K562 (cell line): Measurements from ENCODE around the gene BORCS8. TPM values are rescaled to one million over a fixed set of nuclear protein-coding genes. Genes with fewer than 3 reads are reported as not detected.
A peak's percentile ranks its signal among the peaks of the same experiment; 100 is the strongest.

Experiments used
- ATAC-seq: fragments of 200-7000 bp; cut with Tn5 transposase; 3 replicates; pipeline ENCODE4 v1.9.1; 2020; ENCODE audit warnings: moderate library complexity
- BruUV-seq: library from RNA; stranded (reverse); fragments of 400-500 nt; replicated peaks from 2 replicates; lab custom pipeline; 2021; lab: Mats Ljungman, UMichigan
- CTCF ChIA-PET: fragments of 300-600 bp; formaldehyde crosslinking; extraction: SDS; loops from one replicate; lab custom pipeline; 2021; ENCODE audit warnings: low intra/inter-chr PET ratio; lab: Yijun Ruan, JAX
- POLR2A ChIA-PET: fragments of 300-600, 350-650 bp; sonication (Branson Sonifier 250); formaldehyde crosslinking; extraction: SDS; loops from one replicate; lab custom pipeline; 2021; ENCODE audit warnings: antibody characterized with exemption, inconsistent platforms; lab: Yijun Ruan, JAX
- DNase-seq, 4 experiments: peaks; one replicate each; pipeline versions ENCODE4 v3.0.0 to v3.0.0-alpha.2; 2011 to 2018; ENCODE audit warnings: low spot score in 3 of 4, mixed read lengths in 3 of 4; ENCODE audit errors: extremely low read depth in 1 of 4
- FAIRE-seq: peaks from 2 replicates; lab custom pipeline; 2011; peaks lifted over from hg19 to GRCh38; lab: Jason Lieb, UNC
- H2AFZ ChIP-seq: 2 replicates; pipeline ENCODE4 v1.6.0; 2011; ENCODE audit warnings: low read depth, low read length, control low read depth, inconsistent platforms
- H3K27ac ChIP-seq: fragments of 200-600 bp; 3 replicates; pipeline ENCODE4 v1.8.0; 2011; ENCODE audit warnings: low read depth, mild to moderate bottlenecking, control low read depth, inconsistent platforms, low read length, moderate library complexity, mixed read lengths; ENCODE audit errors: extremely low read depth
- H3K27me3 ChIP-seq, 2 experiments: fragments of 300-600 bp in 1 of 2; 2 replicates in 1 of 2; 3 replicates in 1 of 2; pipeline versions ENCODE4 v1.6.0 to v1.8.0; 2011; ENCODE audit warnings: inconsistent platforms in 2 of 2, low read length in 2 of 2, mild to moderate bottlenecking in 1 of 2, mixed read lengths in 1 of 2, moderate library complexity in 1 of 2; ENCODE audit not compliant: control insufficient read depth in 2 of 2, insufficient read depth in 2 of 2
- H3K36me3 ChIP-seq: fragments of 300-600 bp; 3 replicates; pipeline ENCODE4 v1.8.0; 2011; ENCODE audit warnings: mild to moderate bottlenecking, low read length, inconsistent platforms; ENCODE audit not compliant: control insufficient read depth, insufficient read depth
- H3K4me1 ChIP-seq, 2 experiments: fragments of 200-600 bp in 1 of 2; replicated peaks in 1 of 2; 2 replicates in 1 of 2; 3 replicates in 1 of 2; pipeline versions ENCODE4 v1.5.1 to v1.8.0; 2011; ENCODE audit warnings: inconsistent platforms in 2 of 2, low read length in 2 of 2, mild to moderate bottlenecking in 1 of 2, mixed read lengths in 1 of 2, moderate library complexity in 1 of 2; ENCODE audit not compliant: control insufficient read depth in 2 of 2, insufficient read depth in 2 of 2
- H3K4me2 ChIP-seq: 2 replicates; pipeline ENCODE4 v1.6.1; 2011; ENCODE audit warnings: low read length, control low read depth, inconsistent platforms, mixed read lengths; ENCODE audit not compliant: insufficient read depth
- H3K4me3 ChIP-seq: fragments of 200-600 bp; sonication (generic), shearing (Covaris generic); 2 replicates; pipeline ENCODE4 v1.5.1; 2016; ENCODE audit warnings: control low read depth, inconsistent platforms
- H3K79me2 ChIP-seq: fragments of 200-600 bp; 3 replicates; pipeline ENCODE4 v1.8.0; 2011; ENCODE audit warnings: low read length, inconsistent platforms; ENCODE audit not compliant: control insufficient read depth, insufficient read depth
- H3K9ac ChIP-seq, 2 experiments: 2 replicates each; pipeline versions ENCODE4 v1.6.0 to v1.6.1; 2011; ENCODE audit warnings: low read depth in 2 of 2, low read length in 2 of 2, control low read depth in 1 of 2, inconsistent platforms in 1 of 2, mild to moderate bottlenecking in 1 of 2, mixed read lengths in 1 of 2; ENCODE audit not compliant: insufficient read depth in 1 of 2
- H3K9me1 ChIP-seq: one replicate; pipeline ENCODE4 v1.6.0; 2011; ENCODE audit warnings: inconsistent platforms, mild to moderate bottlenecking, low read length, moderate library complexity; ENCODE audit not compliant: control insufficient read depth, insufficient read depth
- H3K9me3 ChIP-seq: replicated peaks from 2 replicates; pipeline ENCODE4 v1.5.1; 2011; ENCODE audit warnings: low read depth, low read length, inconsistent platforms; ENCODE audit not compliant: control insufficient read depth, insufficient read depth
- H4K20me1 ChIP-seq: replicated peaks from 2 replicates; pipeline ENCODE4 v1.6.1; 2011; ENCODE audit warnings: low read length, inconsistent platforms, mixed read lengths; ENCODE audit not compliant: control insufficient read depth, insufficient read depth
- CBX3 ChIP-seq, 2 experiments: IDR thresholded peaks; 1 replicate in 1 of 2; 2 replicates in 1 of 2; pipeline ENCODE4 v1.6.1; 2012; ENCODE audit warnings: inconsistent platforms in 2 of 2, low read length in 2 of 2, borderline replicate concordance in 1 of 2, control low read depth in 1 of 2
- FOXA3 ChIP-seq, 2 experiments: fragments of 450-650 bp in 1 of 2; sonication (generic) in 1 of 2; formaldehyde crosslinking; IDR thresholded peaks in 1 of 2; conservative IDR thresholded peaks in 1 of 2; 2 replicates each; pipeline versions ENCODE4 v1.4.0 to v1.8.0; 2020 to 2022; ENCODE audit warnings: mild to moderate bottlenecking in 2 of 2, missing genetic modification reagents in 1 of 2
- MAFK ChIP-seq: IDR thresholded peaks from 2 replicates; pipeline ENCODE4 v1.6.1; 2011; ENCODE audit warnings: low read length, improper control_type of control experiment
- OTX1 ChIP-seq: fragments of 450-650 bp; formaldehyde crosslinking; IDR thresholded peaks from 2 replicates; pipeline ENCODE4 v1.4.0; 2022; ENCODE audit warnings: mild to moderate bottlenecking
- RBM25 ChIP-seq: fragments of 200-400 bp; formaldehyde crosslinking; IDR thresholded peaks from 2 replicates; pipeline ENCODE4 v1.6.1; 2018; ENCODE audit warnings: low read length, low read depth, moderate library complexity; ENCODE audit not compliant: severe bottlenecking
- ZNF124 ChIP-seq: sonication (generic); formaldehyde crosslinking; IDR thresholded peaks from 2 replicates; pipeline ENCODE4 v1.8.1; 2022; ENCODE audit warnings: missing genetic modification reagents
- ZNF354B ChIP-seq: fragments of 250-450 bp; sonication (Bioruptor Pico); IDR thresholded peaks from 2 replicates; pipeline ENCODE4 v1.4.0; 2020
- ZNF507 ChIP-seq: conservative IDR thresholded peaks from 2 replicates; pipeline ENCODE4 v1.6.1; 2017; ENCODE audit warnings: missing genetic modification characterization, missing compliant biosample characterization
- ZNF589 ChIP-seq: fragments of 200-800 bp; sonication (Bioruptor generic); IDR thresholded peaks from 2 replicates; pipeline ENCODE4 v1.6.1; 2016; ENCODE audit warnings: low read depth, missing genetic modification characterization, missing compliant biosample characterization
- WGBS: fragments of 100-300 bp; shearing (Covaris generic); methylation state at CpG from one replicate; pipeline ENCODE4 v1.1.6; 2016; ENCODE audit warnings: low coverage, mixed read lengths; ENCODE audit not compliant: insufficient coverage; ENCODE audit errors: missing lambda C conversion rate; 5-methylcytosine and 5-hydroxymethylcytosine counted together
- in situ Hi-C: fragments of 300-500 bp; cut with MboI; formaldehyde crosslinking; loops from 4 replicates; pipeline ENCODE4 v1.15.0; 2018; ENCODE audit warnings: inconsistent platforms, mixed read lengths
- intact Hi-C: fragments of 100-400 bp; cut with micrococcal nuclease; formaldehyde crosslinking; loops from 2 replicates; pipeline ENCODE4 v1.14.2; 2022
- polyA plus RNA-seq, 8 experiments: library from polyadenylated mRNA; depleted of rRNA in 4 of 8; stranded (reverse) in 5 of 8; unstranded in 3 of 8; fragments of >200 nt; fragmentation: Nextera tagmentation in 2 of 8; fragmentation: Illumina TruSeq in 1 of 8; extraction: Ambion mirVana in 2 of 8; extraction: Trizol in 1 of 8; gene quantifications; 2 replicates each; pipeline versions ENCODE4 v1.2.1 to v1.2.3, GENCODE V29; 2011 to 2014; ENCODE audit warnings: inconsistent platforms in 1 of 8, missing spikeins in 1 of 8
- total RNA-seq, 7 experiments: library from RNA; depleted of rRNA in 6 of 7; stranded (reverse); fragments of >200 nt in 6 of 7; fragmentation: Illumina TruSeq in 2 of 7; extraction: Trizol in 2 of 7; gene quantifications; 2 replicates each; pipeline versions ENCODE4 v1.2.1 to v1.2.3, GENCODE V29; 2011 to 2021; ENCODE audit warnings: low replicate concordance in 1 of 7
- TF ChIP-seq, protein P1 (sequence below): fragments of 450-650 bp; IDR thresholded peaks from 2 replicates; pipeline ENCODE4 v1.6.1; 2016; ENCODE audit warnings: low read depth, mild to moderate bottlenecking, moderate library complexity

Gene BORCS8
- total and polyA plus RNA-seq, 9 of the 15 experiments (the other 6 are each of a cell fraction or from before 2014, with no cell fraction given) = 4.6 to 33.6 (median 16.3) TPM

GRCh38 chr19:19234220-19234816, 42.4 kb upstream of the BORCS8 start:
- ATAC-seq (no peak), FAIRE-seq (no peak), DNase-seq (no peak)
- H3K9me3 ChIP-seq = peaks cover 10% of the 10 kb centered on the region
- no peak overlapping the region for H3K4me2 ChIP-seq
- peaks cover 14 to 32% of the 10 kb centered on the region in 2 experiments; a peak in 4 of 5 replicates for H3K27me3 ChIP-seq
- intact Hi-C loops (no loop called here), in situ Hi-C loops (no loop called here)
- H3K27ac ChIP-seq = no peak overlapping the region
- H3K9ac ChIP-seq = no peak overlapping the region
- no TSS peak for BruUV-seq
- no peaks in the 10 kb centered on the region for H3K36me3 ChIP-seq
- no peaks in the 10 kb centered on the region for H3K79me2 ChIP-seq
- H2AFZ ChIP-seq = no peak overlapping the region
- H3K4me3 ChIP-seq = no peak overlapping the region
- no peaks in the 10 kb centered on the region for H4K20me1 ChIP-seq
- WGBS = 6% methylated on average over 2 of the region's 2 CpGs
- H3K4me1 ChIP-seq = peaks cover 0 to 8% of the 10 kb centered on the region in 2 experiments; a peak in 3 of 5 replicates
- H3K9me1 ChIP-seq = no peaks in the 10 kb centered on the region
- CTCF ChIA-PET = no interaction called here
- POLR2A ChIA-PET = interaction anchor here (1.1 to 1.5 kb wide), 5 partner anchors 9 to 65 kb away, joined by 3 to 6 read pairs (median 3); no protein-coding TSS in a partner anchor
- TF ChIP-seq OTX1 (CRISPR knock-in tag) (no peak), ZNF124 (CRISPR knock-in tag) (no peak), ZNF354B (peak; percentile 98), MAFK (no peak), FOXA3 (CRISPR knock-in tag; conservative IDR thresholded peaks at IDR 0.05 in 1 of 2, IDR thresholded peaks at IDR 0.05 in 1 of 2) (no peak), RBM25 (peak; percentile 66), ZNF507 (tag) (peak; percentile 100), ZNF589 (no peak), CBX3 (IDR thresholded peaks at IDR 0.05; ENCODE audit: borderline replicate concordance in 1 of 2, low read length in 2 of 2) (peak in 1 of 2 experiments; percentile 56; a peak in 1 of 3 replicates)
- TF ChIP-seq, protein P1, sequence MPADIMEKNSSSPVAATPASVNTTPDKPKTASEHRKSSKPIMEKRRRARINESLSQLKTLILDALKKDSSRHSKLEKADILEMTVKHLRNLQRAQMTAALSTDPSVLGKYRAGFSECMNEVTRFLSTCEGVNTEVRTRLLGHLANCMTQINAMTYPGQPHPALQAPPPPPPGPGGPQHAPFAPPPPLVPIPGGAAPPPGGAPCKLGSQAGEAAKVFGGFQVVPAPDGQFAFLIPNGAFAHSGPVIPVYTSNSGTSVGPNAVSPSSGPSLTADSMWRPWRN = no peak
